ENCODE data around the gene C15orf40. TPM values are rescaled to one million over a fixed set of nuclear protein-coding genes. Genes with fewer than 3 reads are reported as not detected.

The C15orf40 gene
- total RNA-seq, 6 experiments from 2014 or later = 21.1 to 31.5 (median 26.3) TPM

- Mint-ChIP-seq H3K4me3 (no peak overlapping the region), H3K4me1 (ENCODE audit: low read depth) (peaks cover 6% of the 10 kb centered on the region; the same call in 1 of the 2 replicates), H3K27me3 (ENCODE audit: insufficient read depth) (peaks cover 6% of the 10 kb centered on the region), H3K27ac (no peak overlapping the region), H3K36me3 (ENCODE audit: low read depth) (no peaks in the 10 kb centered on the region), H3K9me3 (no peaks in the 10 kb centered on the region)
- no peak for TF ChIP-seq CTCF (IDR thresholded peaks at IDR 0.05)
- no peak for DNase-seq
Measured at GRCh38 chr15:82971218-82971984, 40.0 kb downstream of the C15orf40 start.

- Mint-ChIP-seq H3K36me3 (ENCODE audit: low read depth) (no peaks in the 10 kb centered on the region), H3K4me3 (no peak overlapping the region), H3K27me3 (ENCODE audit: insufficient read depth) (peaks cover 6% of the 10 kb centered on the region), H3K9me3 (no peaks in the 10 kb centered on the region), H3K27ac (no peak overlapping the region), H3K4me1 (ENCODE audit: low read depth) (peaks cover 6% of the 10 kb centered on the region; the same call in 1 of the 2 replicates)
- no peak for TF ChIP-seq CTCF (IDR thresholded peaks at IDR 0.05)
- DNase-seq = no peak
Measured at GRCh38 chr15:82970696-82971095, 40.7 kb downstream of the C15orf40 start.

GRCh38 chr15:82970078-82970686 is 41.3 kb downstream of the C15orf40 start:
- H3K27me3 Mint-ChIP-seq (ENCODE audit: insufficient read depth) = peaks cover 10% of the 10 kb centered on the region
- no peaks in the 10 kb centered on the region for H3K9me3 Mint-ChIP-seq
- H3K27ac Mint-ChIP-seq = no peak overlapping the region
- no peak for DNase-seq
- H3K4me1 Mint-ChIP-seq (ENCODE audit: low read depth) = peaks cover 6% of the 10 kb centered on the region; the same call in 1 of the 2 replicates
- no peaks in the 10 kb centered on the region for H3K36me3 Mint-ChIP-seq (ENCODE audit: low read depth)
- TF ChIP-seq CTCF (IDR thresholded peaks at IDR 0.05) = no peak
- H3K4me3 Mint-ChIP-seq = no peak overlapping the region

GRCh38 chr15:82969353-82969752 is 42.1 kb downstream of the C15orf40 start:
- Mint-ChIP-seq H3K9me3 (no peaks in the 10 kb centered on the region), H3K4me3 (no peak overlapping the region), H3K27me3 (ENCODE audit: insufficient read depth) (peaks cover 10% of the 10 kb centered on the region), H3K36me3 (ENCODE audit: low read depth) (no peaks in the 10 kb centered on the region), H3K27ac (no peak overlapping the region), H3K4me1 (ENCODE audit: low read depth) (peaks cover 6% of the 10 kb centered on the region; the same call in 1 of the 2 replicates)
- DNase-seq = no peak
- TF ChIP-seq CTCF (IDR thresholded peaks at IDR 0.05) = no peak

GRCh38 chr15:82968066-82968465 is 43.4 kb downstream of the C15orf40 start:
- Mint-ChIP-seq H3K27ac (no peak overlapping the region), H3K9me3 (no peaks in the 10 kb centered on the region), H3K27me3 (ENCODE audit: insufficient read depth) (peaks cover 12% of the 10 kb centered on the region), H3K4me1 (ENCODE audit: low read depth) (peaks cover 6% of the 10 kb centered on the region; the same call in 1 of the 2 replicates), H3K36me3 (ENCODE audit: low read depth) (no peaks in the 10 kb centered on the region), H3K4me3 (no peak overlapping the region)
- peak; percentile 56 for DNase-seq
- no peak for TF ChIP-seq CTCF (IDR thresholded peaks at IDR 0.05)

All from HFFc6 (cell line).